Measurements from ENCODE around the gene ZCCHC4.

GRCh38 chr4:25397305-25397704 lies 84.7 kb downstream of the ZCCHC4 start:
- no peak for TF ChIP-seq GATA2 (IDR thresholded peaks at IDR 0.05; ENCODE audit: low read depth, low read length)
- no peak for TF ChIP-seq GATA3 (IDR thresholded peaks at IDR 0.05; ENCODE audit: low read depth, low read length)
